GM19463 (cell line): ENCODE results near the gene RGS6.

Experiments
- ATAC-seq: cut with Tn5 transposase; IDR thresholded peaks from one replicate; pipeline ENCODE4 v1.9.1; 2021; ENCODE audit warnings: mild to moderate bottlenecking, moderate library complexity; ENCODE audit not compliant: unreplicated experiment

The RGS6 gene

DNA sequence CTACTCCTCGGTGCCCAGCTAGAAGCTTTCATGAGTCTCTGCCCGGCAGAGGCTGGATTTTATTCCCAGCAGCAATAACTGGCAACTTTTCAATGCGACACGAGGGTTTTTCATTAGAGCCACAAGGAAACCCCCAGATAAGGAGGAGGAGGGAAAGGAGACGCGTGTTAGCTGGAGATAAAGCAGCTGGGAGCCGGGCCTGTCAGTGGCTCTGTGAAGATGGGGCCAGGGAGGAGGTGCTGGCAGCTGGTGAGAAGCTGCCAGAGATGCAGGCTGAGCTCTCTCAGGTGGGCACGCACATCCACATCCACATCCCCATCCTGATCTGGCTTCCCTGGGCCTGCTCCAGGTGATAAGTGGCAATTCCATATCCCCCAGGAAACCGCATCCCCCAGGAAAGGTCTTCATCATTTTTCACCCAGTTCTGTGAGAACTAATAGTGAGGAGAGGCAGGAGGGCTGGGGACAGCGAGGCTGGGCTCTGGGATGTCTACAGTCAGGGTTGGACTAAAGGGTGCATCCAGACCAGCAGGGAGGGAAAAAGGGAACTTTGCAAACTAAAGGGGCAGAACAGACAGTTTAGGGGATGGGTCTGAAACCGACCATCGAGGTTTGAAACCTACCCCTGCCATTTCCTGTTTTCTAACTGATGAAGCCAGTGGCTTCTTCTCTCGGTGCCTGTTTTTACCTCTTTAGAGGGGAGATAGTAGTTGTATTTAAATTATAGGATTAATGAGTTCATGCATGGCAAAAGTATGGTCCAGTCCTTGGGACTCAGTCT, 548.4 kb downstream of the RGS6 start:
- ATAC-seq = no peak

GRCh38 chr14:72483311-72483710, 551.1 kb downstream of the RGS6 start:
- no peak for ATAC-seq

DNA sequence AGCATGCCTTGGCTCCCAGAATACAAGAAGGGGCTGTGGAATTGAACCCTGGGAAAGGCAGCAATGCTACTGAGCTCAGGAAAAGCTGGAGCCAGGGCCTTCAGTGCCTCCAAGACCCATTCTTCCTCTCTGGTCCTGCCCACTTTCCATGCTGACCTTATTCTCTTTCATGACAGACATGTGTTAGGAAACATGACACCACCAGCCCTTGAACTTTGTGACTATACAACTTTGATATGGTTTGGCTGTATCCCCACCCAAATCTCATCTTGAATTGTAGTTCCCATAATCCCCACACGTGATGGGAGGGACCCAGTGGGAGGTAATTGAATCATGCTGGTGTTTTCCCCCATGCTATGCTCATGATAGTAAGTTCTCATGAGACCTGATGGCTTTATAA, 553.5 kb downstream of the RGS6 start:
- no peak for ATAC-seq

GRCh38 chr14:72488514-72488913, 556.3 kb downstream of the RGS6 start:
- ATAC-seq = no peak

DNA sequence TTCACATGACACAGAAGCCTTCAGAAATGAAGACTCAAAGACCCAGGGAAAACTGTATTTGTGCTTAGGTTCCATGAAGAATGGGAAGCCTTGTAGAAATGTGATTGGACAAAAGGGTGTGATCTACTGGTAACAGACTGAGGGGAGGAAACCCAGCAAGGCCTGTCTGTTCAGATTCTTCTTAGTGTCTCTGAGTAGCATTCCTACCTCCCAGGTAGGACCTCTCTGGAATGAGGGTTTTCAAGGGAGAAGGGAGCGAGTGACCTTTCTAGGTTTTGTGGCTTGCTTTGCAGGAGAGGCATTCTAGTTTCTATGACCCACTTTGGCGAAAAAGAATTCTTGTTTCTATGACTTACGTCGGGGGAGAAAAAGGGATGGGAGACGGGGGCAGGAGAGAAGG, 560.0 kb downstream of the RGS6 start:
- ATAC-seq = no peak

DNA sequence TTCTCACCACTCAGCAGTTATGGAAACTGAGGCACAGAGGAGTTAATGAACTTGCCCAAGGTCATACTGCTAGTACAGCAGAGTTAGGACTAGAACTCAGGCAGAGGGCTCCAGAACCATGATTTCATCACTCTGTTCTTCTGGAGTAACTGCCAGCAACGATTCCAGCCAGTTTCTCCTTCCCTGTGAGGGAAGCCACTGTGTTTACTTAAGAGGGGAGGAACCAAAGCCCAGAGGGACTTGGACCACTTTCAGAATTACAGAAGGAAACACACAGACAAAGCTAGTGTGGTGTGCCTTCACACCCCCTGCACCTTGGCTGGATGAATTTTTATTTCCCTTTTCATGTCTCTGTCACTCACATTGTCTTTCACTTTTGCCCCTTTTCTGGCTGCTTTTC, 563.4 kb downstream of the RGS6 start:
- no peak for ATAC-seq

DNA sequence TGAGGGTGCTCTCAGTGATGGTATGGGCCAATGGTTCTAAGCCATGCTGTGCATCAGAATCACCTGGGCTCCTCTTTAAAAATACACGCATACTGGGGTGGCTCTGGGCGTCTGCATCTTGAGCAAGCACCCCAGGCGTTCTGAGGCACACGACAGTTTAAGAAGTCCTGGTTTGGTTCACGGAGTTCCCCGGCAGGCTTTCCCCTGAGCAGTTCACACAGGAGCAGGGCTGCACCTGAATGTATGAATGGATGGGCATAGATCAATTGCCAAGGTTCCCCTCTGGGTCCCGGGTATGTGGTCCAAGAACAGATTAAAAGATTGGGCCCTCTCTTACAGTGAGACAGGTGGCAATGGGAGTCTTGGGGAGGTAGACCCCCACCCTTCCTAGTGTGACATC, 566.4 kb downstream of the RGS6 start:
- no peak for ATAC-seq

GRCh38 chr14:72499746-72500145, 567.5 kb downstream of the RGS6 start:
- ATAC-seq = no peak

DNA sequence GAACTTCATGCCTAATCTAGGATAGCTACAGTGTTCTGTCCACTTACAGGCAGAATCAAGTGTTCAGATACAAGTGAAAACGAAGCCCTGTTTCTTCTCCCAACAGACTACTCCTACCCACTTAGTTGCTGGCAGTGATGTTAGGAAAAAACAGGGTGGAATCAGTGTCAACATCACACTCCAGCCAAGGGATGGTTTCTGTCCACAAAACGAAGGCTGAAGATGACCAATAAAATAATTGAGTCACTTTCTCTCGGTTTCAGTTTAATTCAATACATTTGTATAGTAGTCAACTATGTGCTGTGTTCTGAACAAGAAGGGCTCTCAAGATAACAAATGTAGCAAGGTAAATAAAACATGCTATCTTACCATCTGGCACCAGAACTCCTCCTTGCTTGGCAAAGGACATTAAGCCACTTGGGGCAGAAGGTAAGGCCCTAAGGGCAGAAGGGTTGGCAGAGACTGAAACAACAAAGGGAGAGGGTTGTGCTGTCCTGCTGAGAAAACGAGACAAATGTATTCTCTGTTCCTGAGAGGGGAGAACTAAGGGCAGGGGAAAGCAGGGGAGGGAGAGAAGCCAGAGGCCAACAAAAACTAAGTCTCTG, 568.1 kb downstream of the RGS6 start:
- no peak for ATAC-seq

GRCh38 chr14:72501439-72501838, 569.2 kb downstream of the RGS6 start:
- no peak for ATAC-seq

GRCh38 chr14:72503271-72503670, 571.0 kb downstream of the RGS6 start:
- no peak for ATAC-seq

DNA sequence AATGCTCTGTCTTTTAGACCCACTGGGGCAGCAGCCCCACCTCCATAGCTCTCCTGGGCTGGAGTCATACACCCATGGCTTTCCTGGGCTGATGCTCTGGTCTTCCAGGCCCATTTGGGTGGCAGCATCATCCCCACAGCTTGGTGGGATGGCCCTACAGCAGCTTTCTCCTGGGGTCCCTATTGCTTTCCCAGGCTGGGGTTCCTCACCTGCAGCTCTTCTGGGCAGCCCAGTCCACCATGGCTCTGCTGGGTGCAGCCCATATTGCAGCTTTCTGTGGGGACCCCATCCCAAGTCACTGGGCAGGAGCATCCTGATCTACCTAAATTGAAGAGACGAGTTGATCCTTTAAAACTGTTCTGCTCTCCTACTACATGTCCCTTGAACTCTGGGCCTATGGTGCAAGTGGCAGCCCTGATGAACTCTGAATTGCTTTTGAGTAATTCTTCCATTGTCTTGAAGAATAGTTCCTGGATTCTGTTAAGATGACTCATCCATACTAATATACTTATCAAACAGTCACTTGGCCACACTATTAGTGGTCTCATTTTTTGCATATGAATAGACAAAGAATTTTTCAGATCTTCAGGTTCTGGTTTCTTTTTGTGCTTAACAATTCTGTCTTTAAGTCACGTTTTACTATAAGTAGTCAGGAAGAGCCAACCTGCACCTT, 571.6 kb downstream of the RGS6 start:
- ATAC-seq = no peak

DNA sequence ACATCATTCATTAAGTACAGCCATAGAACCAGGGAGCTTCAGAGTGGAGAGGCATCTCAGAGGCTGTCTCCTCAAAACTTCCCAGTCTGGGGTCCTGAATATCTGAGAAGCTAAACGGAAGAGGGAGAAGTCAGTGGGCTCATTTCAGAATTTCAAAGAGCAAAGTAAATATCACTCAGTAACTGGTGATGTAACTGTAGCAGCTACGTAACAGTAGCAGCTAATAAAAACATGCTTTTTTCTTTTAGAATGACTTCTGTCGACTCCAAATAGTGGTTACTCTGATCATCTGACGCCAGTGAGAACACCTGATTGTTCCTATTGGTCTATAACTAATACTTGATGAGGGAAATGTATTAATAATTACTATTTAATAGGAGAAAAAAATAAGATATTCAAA, 578.3 kb downstream of the RGS6 start:
- ATAC-seq = no peak

GRCh38 chr14:72512281-72512680, 580.1 kb downstream of the RGS6 start:
- no peak for ATAC-seq

DNA sequence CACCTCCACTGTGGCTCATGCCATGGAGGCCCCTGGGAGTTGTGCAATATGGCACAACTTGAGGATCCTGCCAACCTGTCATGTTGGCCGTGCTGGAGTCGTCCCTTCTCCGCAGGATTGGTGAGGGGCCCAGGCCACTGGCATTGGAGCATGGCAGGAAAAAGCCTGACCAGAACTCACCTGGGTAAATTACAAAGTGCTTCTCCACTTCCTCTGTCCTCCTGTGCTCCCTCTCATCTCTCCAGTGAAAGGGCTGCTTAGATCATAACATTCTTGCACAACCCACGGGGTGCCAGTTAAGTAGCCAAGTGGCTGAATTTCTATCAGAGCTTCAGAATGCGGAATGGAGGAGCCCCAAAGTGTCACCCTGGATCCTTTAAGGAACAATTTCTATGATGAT, 580.7 kb downstream of the RGS6 start:
- ATAC-seq = no peak

GRCh38 chr14:72513346-72513745, 581.1 kb downstream of the RGS6 start:
- no peak for ATAC-seq

- no peak for ATAC-seq
Measured at GRCh38 chr14:72513965-72514659, 581.9 kb downstream of the RGS6 start.

DNA sequence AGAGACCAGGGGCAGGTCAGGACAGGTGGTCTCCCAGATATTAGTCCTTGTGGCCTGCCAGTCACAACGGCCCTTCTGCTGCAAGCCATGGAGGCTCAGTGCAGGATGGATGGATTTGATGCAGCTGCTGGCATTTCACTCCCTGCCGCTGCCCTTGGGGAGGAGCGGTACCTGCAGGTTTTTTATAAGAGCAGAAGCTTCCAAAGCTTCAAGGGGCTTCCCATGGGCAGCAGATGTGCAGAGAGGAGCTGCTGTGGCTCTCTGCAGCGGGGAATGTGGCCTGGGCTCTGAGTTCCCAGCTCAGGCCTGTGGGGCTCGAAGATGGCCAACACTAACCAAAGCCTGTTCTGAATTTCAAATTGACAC, 582.4 kb downstream of the RGS6 start:
- no peak for ATAC-seq

GRCh38 chr14:72515779-72516770, 583.8 kb downstream of the RGS6 start:
- no peak for ATAC-seq

DNA sequence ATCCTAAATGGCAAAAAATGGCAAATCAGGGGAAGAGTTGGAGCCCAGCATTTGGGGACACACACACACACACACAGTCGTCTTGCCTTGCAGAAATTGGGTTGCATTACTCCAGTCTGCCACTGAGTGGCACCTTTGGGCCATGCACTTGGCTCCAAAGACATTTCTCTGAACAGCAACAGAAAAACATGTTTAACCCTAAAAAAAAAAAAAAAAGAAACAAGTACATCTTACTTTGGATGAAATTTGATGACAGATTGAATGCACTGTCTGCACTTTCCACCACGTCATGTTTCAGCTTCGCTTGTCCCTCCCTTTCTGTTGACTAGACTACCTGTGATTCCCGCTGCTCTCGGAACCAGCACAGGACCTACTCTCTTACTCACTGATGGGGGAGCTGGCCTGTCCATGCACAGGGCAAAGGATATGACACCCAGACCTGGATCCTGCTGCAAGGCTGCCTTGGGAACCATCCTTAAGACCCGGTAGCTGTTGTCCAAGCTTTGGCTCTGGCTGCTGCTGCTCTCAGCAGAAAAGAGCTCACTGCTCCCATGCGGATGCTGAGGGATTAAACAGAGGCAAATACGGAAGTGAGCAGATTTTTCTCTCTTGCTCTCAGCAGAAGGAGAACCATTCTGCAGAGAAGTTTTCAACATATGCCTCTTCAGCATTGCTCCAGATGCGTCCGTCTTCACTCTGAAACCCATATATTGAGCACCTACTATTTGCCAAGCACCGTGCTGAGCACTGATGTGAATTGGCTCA, 584.9 kb downstream of the RGS6 start:
- no peak for ATAC-seq
